Large intestine (tissue), 3 donors: ENCODE results near the gene KLHL29. TPM values are rescaled to one million over a fixed set of nuclear protein-coding genes. Genes with fewer than 3 reads are reported as not detected.

Experiments used
- DNase-seq, 2 donors: peaks; one replicate each; pipeline versions ENCODE4 v3.0.0 to v3.0.0-alpha.2; 2013
- H3K27ac ChIP-seq: one replicate; pipeline ENCODE4 v1.5.1; 2013; ENCODE audit warnings: low read length
- H3K27me3 ChIP-seq: 2 replicates; pipeline ENCODE4 v1.6.1; 2013; ENCODE audit warnings: low read length; ENCODE audit not compliant: control insufficient read depth, insufficient read depth
- H3K36me3 ChIP-seq: 2 replicates; pipeline ENCODE4 v1.6.1; 2013; ENCODE audit warnings: low read length; ENCODE audit not compliant: control insufficient read depth, insufficient read depth
- H3K4me1 ChIP-seq: one replicate; pipeline ENCODE4 v1.6.1; 2013; ENCODE audit warnings: low read length; ENCODE audit not compliant: control insufficient read depth, insufficient read depth
- H3K4me3 ChIP-seq: one replicate; pipeline ENCODE4 v1.5.1; 2013; ENCODE audit warnings: low read length
- H3K9me3 ChIP-seq: one replicate; pipeline ENCODE4 v1.6.1; 2013; ENCODE audit warnings: mild to moderate bottlenecking, low read depth, low read length, moderate library complexity; ENCODE audit not compliant: control insufficient read depth
- WGBS: methylation state at CpG from one replicate; pipeline ENCODE4 v1.1.5; 2013; ENCODE audit warnings: low lambda C conversion rate; ENCODE audit not compliant: insufficient coverage; 5-methylcytosine and 5-hydroxymethylcytosine counted together
- polyA plus RNA-seq: library from polyadenylated mRNA; unstranded; fragments of 120-200 nt; gene quantifications from one replicate; pipeline ENCODE4 v1.2.1, GENCODE V29; 2013

KLHL29 gene
- polyA plus RNA-seq, 1 donor, result 5.9 TPM

DNA sequence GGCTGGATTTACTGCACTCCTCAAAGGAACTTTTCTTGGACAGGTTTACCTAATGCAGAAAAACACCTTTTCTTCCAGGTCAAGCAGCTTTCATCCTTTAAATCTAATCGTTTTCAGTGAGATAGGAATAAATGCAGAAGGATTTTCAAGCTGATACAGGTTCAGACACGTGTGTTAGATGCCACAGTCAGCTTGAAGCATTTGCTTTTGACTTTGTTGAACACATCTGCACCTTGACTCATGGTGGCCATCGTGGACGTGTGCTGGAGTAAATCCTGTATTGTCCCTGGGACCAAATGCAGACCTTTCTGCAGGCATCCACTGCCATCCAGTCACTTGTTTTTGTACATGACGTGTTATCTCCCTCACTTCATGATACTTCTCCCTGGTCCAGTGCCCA lies 61.9 kb downstream of the KLHL29 start:
- Histone ChIP-seq H3K27ac (no peak overlapping the region), H3K4me1 (no peaks in the 10 kb centered on the region), H3K36me3 (peaks cover 2% of the 10 kb centered on the region), H3K9me3 (no peaks in the 10 kb centered on the region), H3K4me3 (no peak overlapping the region), H3K27me3 (no peaks in the 10 kb centered on the region)
- WGBS, result no CpG with 5 or more reads among the region's 5 CpGs
- DNase-seq, result no peak

GRCh38 chr2:23447405-23447804 lies 62.4 kb downstream of the KLHL29 start:
- H3K27me3 ChIP-seq, result no peaks in the 10 kb centered on the region
- H3K36me3 ChIP-seq, result peaks cover 2% of the 10 kb centered on the region
- no CpG with 5 or more reads among the region's 3 CpGs for WGBS
- H3K4me3 ChIP-seq, result no peak overlapping the region
- H3K27ac ChIP-seq, result no peak overlapping the region
- DNase-seq, result no peak
- H3K4me1 ChIP-seq, result no peaks in the 10 kb centered on the region
- H3K9me3 ChIP-seq, result no peaks in the 10 kb centered on the region

- peaks cover 2% of the 10 kb centered on the region for H3K27me3 ChIP-seq
- H3K36me3 ChIP-seq, result peaks cover 2% of the 10 kb centered on the region
- WGBS, result no CpG with 5 or more reads among the region's 2 CpGs
- H3K4me1 ChIP-seq, result no peaks in the 10 kb centered on the region
- H3K9me3 ChIP-seq, result no peaks in the 10 kb centered on the region
- no peak overlapping the region for H3K4me3 ChIP-seq
- H3K27ac ChIP-seq, result no peak overlapping the region
- no peak for DNase-seq
These were observed 63.9 kb downstream of the KLHL29 start for GRCh38 chr2:23448906-23449305.

GRCh38 chr2:23449413-23449812 lies 64.4 kb downstream of the KLHL29 start:
- no peak overlapping the region for H3K27ac ChIP-seq
- H3K36me3 ChIP-seq, result peaks cover 2% of the 10 kb centered on the region
- DNase-seq, result no peak
- H3K4me3 ChIP-seq, result no peak overlapping the region
- no peaks in the 10 kb centered on the region for H3K9me3 ChIP-seq
- H3K4me1 ChIP-seq, result no peaks in the 10 kb centered on the region
- peaks cover 2% of the 10 kb centered on the region for H3K27me3 ChIP-seq

DNA sequence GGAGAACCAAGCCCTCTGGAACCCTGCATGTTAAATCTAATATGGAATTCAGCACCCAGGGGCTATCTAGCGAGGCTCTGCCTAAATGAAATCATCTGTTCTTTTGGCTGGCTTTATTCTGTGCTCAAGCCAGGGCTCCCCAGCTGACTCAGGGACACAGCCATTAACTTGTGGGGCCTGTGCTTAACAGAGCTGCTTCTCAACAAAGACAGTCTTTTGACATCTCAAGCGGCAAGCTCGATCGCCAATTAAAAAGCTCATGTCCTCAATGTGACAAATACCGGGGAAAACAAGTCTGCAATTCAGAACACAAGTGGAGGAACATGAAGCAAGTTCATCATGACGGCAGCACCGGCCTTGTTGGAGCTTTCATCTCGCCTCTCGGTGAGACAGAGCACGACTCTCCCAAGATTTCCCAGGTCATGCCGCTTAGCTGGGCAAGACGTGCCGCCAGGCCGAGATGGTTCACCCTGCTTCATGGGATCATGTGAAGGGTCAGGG lies 64.9 kb downstream of the KLHL29 start:
- WGBS, result 94% methylated on average over 3 of the region's 14 CpGs
- no peak for DNase-seq
- no peaks in the 10 kb centered on the region for H3K9me3 ChIP-seq
- H3K4me3 ChIP-seq, result no peak overlapping the region
- no peaks in the 10 kb centered on the region for H3K4me1 ChIP-seq
- peaks cover 2% of the 10 kb centered on the region for H3K36me3 ChIP-seq
- H3K27ac ChIP-seq, result no peak overlapping the region
- peaks cover 2% of the 10 kb centered on the region for H3K27me3 ChIP-seq

DNA sequence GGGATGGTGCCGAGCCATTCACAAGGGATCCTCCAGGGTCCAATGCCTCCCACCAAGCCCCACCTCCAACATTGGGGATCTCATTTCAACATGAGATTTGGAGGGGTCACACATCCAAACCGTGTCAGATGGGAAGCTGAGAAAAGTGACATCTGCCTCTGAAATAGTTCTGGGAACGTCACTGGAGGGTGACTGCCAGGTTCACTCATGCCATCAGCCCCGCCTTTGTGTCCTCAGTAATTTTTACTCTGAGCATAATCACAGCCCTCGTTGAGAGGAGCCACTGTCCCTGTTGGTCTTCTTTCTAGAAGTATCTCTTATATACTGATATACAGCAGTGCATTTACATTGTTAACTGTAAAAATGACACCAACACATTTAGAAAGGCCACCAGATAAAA lies 67.4 kb downstream of the KLHL29 start:
- no peaks in the 10 kb centered on the region for H3K36me3 ChIP-seq
- H3K27me3 ChIP-seq, result peaks cover 2% of the 10 kb centered on the region
- H3K4me3 ChIP-seq, result no peak overlapping the region
- DNase-seq, result no peak
- H3K4me1 ChIP-seq, result no peaks in the 10 kb centered on the region
- H3K9me3 ChIP-seq, result no peaks in the 10 kb centered on the region
- H3K27ac ChIP-seq, result no peak overlapping the region
- no CpG with 5 or more reads among the region's 5 CpGs for WGBS

GRCh38 chr2:23452853-23453420 lies 68.0 kb downstream of the KLHL29 start:
- Histone ChIP-seq H3K4me3 (no peak overlapping the region), H3K27me3 (peaks cover 2% of the 10 kb centered on the region), H3K27ac (peak overlapping the region; percentile 46), H3K4me1 (no peaks in the 10 kb centered on the region), H3K36me3 (no peaks in the 10 kb centered on the region), H3K9me3 (no peaks in the 10 kb centered on the region)
- 60% methylated on average over 1 of the region's 9 CpGs for WGBS
- DNase-seq, result no peak

DNA sequence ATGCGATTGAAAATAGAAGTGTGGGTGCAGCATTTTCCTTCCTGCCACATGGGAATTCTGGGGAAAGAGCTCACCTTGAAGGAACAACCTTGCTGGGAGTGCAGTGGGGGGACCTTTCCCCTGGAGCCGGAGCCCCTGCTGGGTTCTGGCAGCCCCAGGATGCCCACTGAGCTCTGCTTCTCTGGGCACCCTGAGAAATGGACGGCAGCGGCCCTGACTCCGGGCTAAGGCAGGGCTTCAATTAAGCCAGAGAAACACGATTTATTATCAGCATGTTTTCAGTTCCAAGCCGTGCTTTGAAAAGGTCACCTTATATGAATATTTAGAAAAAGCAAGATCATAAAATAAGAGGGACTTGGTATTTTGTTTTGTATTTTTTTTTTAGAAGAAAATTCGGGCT lies 68.5 kb downstream of the KLHL29 start:
- DNase-seq, result no peak
- no peaks in the 10 kb centered on the region for H3K9me3 ChIP-seq
- no peak overlapping the region for H3K4me3 ChIP-seq
- peaks cover 2% of the 10 kb centered on the region for H3K27me3 ChIP-seq
- no peaks in the 10 kb centered on the region for H3K36me3 ChIP-seq
- peak overlapping the region; percentile 46 for H3K27ac ChIP-seq
- 67% methylated on average over 1 of the region's 8 CpGs for WGBS
- H3K4me1 ChIP-seq, result no peaks in the 10 kb centered on the region

- Histone ChIP-seq H3K4me1 (no peaks in the 10 kb centered on the region), H3K27ac (no peak overlapping the region), H3K4me3 (no peak overlapping the region), H3K27me3 (peaks cover 2% of the 10 kb centered on the region), H3K9me3 (no peaks in the 10 kb centered on the region), H3K36me3 (no peaks in the 10 kb centered on the region)
- WGBS, result 15% methylated on average over 2 of the region's 10 CpGs
- DNase-seq, result no peak
These were observed 69.0 kb downstream of the KLHL29 start for GRCh38 chr2:23453836-23454460.

GRCh38 chr2:23454501-23455120 lies 69.6 kb downstream of the KLHL29 start:
- WGBS, result 77% methylated on average over 7 of the region's 11 CpGs
- no peaks in the 10 kb centered on the region for H3K36me3 ChIP-seq
- DNase-seq, result no peak
- H3K27ac ChIP-seq, result no peak overlapping the region
- H3K27me3 ChIP-seq, result peaks cover 2% of the 10 kb centered on the region
- no peak overlapping the region for H3K4me3 ChIP-seq
- no peaks in the 10 kb centered on the region for H3K4me1 ChIP-seq
- no peaks in the 10 kb centered on the region for H3K9me3 ChIP-seq
